UCSD-AML1 (cell line): Measurements from ENCODE around the gene RHBG.

Source experiments
- DNase-seq: peaks from one replicate; lab custom pipeline; 2025; ENCODE audit not compliant: unreplicated experiment; lab: John Stamatoyannopoulos, UW

RHBG gene

GRCh38 chr1:156406251-156406650, 37.2 kb downstream of the RHBG start:
- no peak for DNase-seq

GRCh38 chr1:156407344-156407743, 38.3 kb downstream of the RHBG start:
- no peak for DNase-seq

- DNase-seq = no peak
Observed at GRCh38 chr1:156407760-156408159, 38.7 kb downstream of the RHBG start.

- DNase-seq = no peak
Observed at GRCh38 chr1:156409439-156409838, 40.4 kb downstream of the RHBG start.

- no peak for DNase-seq
Observed at GRCh38 chr1:156410238-156410637, 41.2 kb downstream of the RHBG start.

GRCh38 chr1:156410740-156411139, 41.7 kb downstream of the RHBG start:
- no peak for DNase-seq

- DNase-seq = no peak
Observed at GRCh38 chr1:156412653-156413321, 43.8 kb downstream of the RHBG start.

- DNase-seq = no peak
Observed at GRCh38 chr1:156413391-156414246, 44.6 kb downstream of the RHBG start.

GRCh38 chr1:156414461-156415064, 45.6 kb downstream of the RHBG start:
- DNase-seq = no peak

- no peak for DNase-seq
Observed at GRCh38 chr1:156416993-156417392, 48.0 kb downstream of the RHBG start.

GRCh38 chr1:156417401-156418020, 48.5 kb downstream of the RHBG start:
- no peak for DNase-seq

- DNase-seq = no peak
Observed at GRCh38 chr1:156418416-156419070, 49.5 kb downstream of the RHBG start.

GRCh38 chr1:156419854-156420204, 50.8 kb downstream of the RHBG start:
- no peak for DNase-seq

GRCh38 chr1:156420205-156421061, 51.4 kb downstream of the RHBG start:
- DNase-seq = no peak

GRCh38 chr1:156421062-156421938, 52.3 kb downstream of the RHBG start:
- DNase-seq = peak; percentile 85

- no peak for DNase-seq
Observed at GRCh38 chr1:156421939-156422601, 53.1 kb downstream of the RHBG start.

GRCh38 chr1:156422602-156423091, 53.6 kb downstream of the RHBG start:
- no peak for DNase-seq
